Activated naive CD4-positive, alpha-beta T cell treated with anti-CD3 and anti-CD28 coated beads for 36 hours (primary cell): ENCODE results near the gene CABLES1. TPM values are rescaled to one million over a fixed set of nuclear protein-coding genes. Genes with fewer than 3 reads are reported as not detected.

Experiments
- CTCF ChIA-PET: fragments of 350-600 bp; sonication (Branson Sonifier 250); formaldehyde crosslinking; loops from one replicate; lab custom pipeline; 2021; ENCODE audit warnings: antibody characterized with exemption; lab: Charles Lee
- DNase-seq: peaks from one replicate; pipeline ENCODE4 v3.0.0-alpha.2; 2020
- H3K27ac Mint-ChIP-seq: one replicate; pipeline ENCODE4 v1.8.0; 2021; ENCODE audit warnings: mild to moderate bottlenecking, mixed read lengths
- H3K27me3 Mint-ChIP-seq: one replicate; pipeline ENCODE4 v1.8.0; 2021; ENCODE audit warnings: low read depth, mixed read lengths
- H3K36me3 Mint-ChIP-seq: one replicate; pipeline ENCODE4 v1.8.0; 2021; ENCODE audit warnings: low read depth, mixed read lengths
- H3K4me1 Mint-ChIP-seq: one replicate; pipeline ENCODE4 v1.8.0; 2021; ENCODE audit warnings: low read depth, mixed read lengths
- H3K4me3 Mint-ChIP-seq: one replicate; pipeline ENCODE4 v1.8.0; 2021; ENCODE audit warnings: mild to moderate bottlenecking, moderate library complexity, mixed read lengths
- H3K9me3 Mint-ChIP-seq: one replicate; pipeline ENCODE4 v1.8.0; 2021; ENCODE audit warnings: mixed read lengths
- intact Hi-C: fragments of 100-400 bp; cut with micrococcal nuclease; formaldehyde crosslinking; loops from one replicate; pipeline ENCODE4 v1.15.1; 2023
- total RNA-seq, 2 experiments: library from RNA; stranded (reverse); gene quantifications; one replicate each; pipeline ENCODE4 v1.2.3, GENCODE V29; 2021

The CABLES1 gene
- total RNA-seq, 2 experiments from 2014 or later = 0.12 to 0.38 TPM

DNA sequence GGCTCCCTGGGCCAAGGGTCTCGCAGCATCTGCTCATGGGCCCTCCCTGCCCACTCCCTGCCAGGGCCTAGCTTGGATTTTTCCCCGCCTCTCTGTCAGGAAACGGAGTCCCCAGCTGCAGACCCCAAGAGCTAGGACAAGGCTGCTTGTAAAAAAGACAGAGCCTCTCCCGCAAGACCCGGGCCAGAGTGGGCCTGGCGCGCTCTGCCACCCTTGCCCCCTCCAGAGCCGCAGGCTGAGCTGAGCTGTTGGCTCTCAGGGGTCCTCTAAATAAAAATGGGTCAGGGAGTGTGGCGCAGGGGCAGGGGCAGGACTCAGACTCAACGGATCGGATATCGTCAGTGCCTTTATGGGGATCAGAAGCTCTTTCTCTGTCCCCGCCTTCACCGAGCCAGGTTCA lies 112.6 kb downstream of the CABLES1 start:
- DNase-seq = no peak
- intact Hi-C loops = no loop called here
- no peaks in the 10 kb centered on the region for H3K27me3 Mint-ChIP-seq
- no peaks in the 10 kb centered on the region for H3K9me3 Mint-ChIP-seq
- no peak overlapping the region for H3K4me3 Mint-ChIP-seq
- H3K4me1 Mint-ChIP-seq = no peaks in the 10 kb centered on the region
- CTCF ChIA-PET = interaction anchor here (1.4 kb wide), 1 partner anchor 164 kb away, joined by 4 read pairs; no protein-coding TSS in a partner anchor
- no peak overlapping the region for H3K27ac Mint-ChIP-seq
- no peaks in the 10 kb centered on the region for H3K36me3 Mint-ChIP-seq

DNA sequence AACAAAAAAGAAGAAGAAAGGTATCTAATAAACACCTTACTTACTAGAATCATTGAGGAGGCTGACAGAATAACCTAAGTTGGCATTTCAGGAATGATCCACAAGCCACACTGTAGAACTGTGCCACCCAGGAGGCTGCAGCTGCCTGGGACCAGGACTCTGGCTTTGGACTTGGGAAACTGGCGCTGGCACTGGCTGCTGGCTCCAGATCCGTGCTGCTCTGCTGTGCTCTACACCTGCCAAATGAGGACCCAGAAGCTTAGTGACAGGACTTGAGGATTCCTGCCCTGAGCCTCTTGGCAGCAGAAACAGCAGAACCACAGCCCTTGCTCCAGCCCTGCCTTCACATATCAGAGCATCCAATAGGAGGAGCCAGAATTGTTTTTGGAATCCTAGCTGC lies 113.5 kb downstream of the CABLES1 start:
- no peak for DNase-seq
- CTCF ChIA-PET = interaction anchor here (0.9 kb wide), 1 partner anchor 13 kb away, joined by 3 read pairs; no protein-coding TSS in a partner anchor
- intact Hi-C loops = no loop called here

DNA sequence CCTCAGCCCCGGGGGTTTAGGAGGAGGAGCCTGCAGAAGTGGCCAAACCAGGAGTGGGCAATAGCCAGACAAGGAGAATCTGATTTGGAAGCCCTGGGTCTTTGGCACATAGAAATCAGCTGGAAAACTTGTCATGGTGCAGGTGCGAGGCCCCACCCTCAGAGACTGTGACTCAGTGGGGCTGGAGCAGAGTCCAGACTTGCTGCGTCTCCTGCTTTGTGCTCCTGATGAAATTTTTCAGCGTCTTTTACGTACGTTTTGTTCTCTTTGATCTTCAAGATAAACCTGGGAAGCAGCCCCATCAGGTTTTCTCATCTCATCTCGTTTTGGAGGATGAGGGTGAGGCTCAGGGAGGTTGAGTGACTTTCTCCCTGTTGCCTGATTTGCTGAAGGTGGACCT lies 114.1 kb downstream of the CABLES1 start:
- CTCF ChIA-PET = interaction anchor here (0.9 kb wide), 1 partner anchor 13 kb away, joined by 3 read pairs; no protein-coding TSS in a partner anchor
- H3K4me3 Mint-ChIP-seq = no peak overlapping the region
- no peak overlapping the region for H3K27ac Mint-ChIP-seq
- H3K36me3 Mint-ChIP-seq = no peaks in the 10 kb centered on the region
- no peaks in the 10 kb centered on the region for H3K9me3 Mint-ChIP-seq
- DNase-seq = no peak
- no peaks in the 10 kb centered on the region for H3K27me3 Mint-ChIP-seq
- intact Hi-C loops = no loop called here
- H3K4me1 Mint-ChIP-seq = no peaks in the 10 kb centered on the region

More for the DNA sequence above, 113.5 kb downstream of the CABLES1 start:
- no peak overlapping the region for H3K27ac Mint-ChIP-seq
- no peaks in the 10 kb centered on the region for H3K36me3 Mint-ChIP-seq
- no peak overlapping the region for H3K4me3 Mint-ChIP-seq
- no peaks in the 10 kb centered on the region for H3K4me1 Mint-ChIP-seq
- no peaks in the 10 kb centered on the region for H3K9me3 Mint-ChIP-seq
- H3K27me3 Mint-ChIP-seq = no peaks in the 10 kb centered on the region

DNA sequence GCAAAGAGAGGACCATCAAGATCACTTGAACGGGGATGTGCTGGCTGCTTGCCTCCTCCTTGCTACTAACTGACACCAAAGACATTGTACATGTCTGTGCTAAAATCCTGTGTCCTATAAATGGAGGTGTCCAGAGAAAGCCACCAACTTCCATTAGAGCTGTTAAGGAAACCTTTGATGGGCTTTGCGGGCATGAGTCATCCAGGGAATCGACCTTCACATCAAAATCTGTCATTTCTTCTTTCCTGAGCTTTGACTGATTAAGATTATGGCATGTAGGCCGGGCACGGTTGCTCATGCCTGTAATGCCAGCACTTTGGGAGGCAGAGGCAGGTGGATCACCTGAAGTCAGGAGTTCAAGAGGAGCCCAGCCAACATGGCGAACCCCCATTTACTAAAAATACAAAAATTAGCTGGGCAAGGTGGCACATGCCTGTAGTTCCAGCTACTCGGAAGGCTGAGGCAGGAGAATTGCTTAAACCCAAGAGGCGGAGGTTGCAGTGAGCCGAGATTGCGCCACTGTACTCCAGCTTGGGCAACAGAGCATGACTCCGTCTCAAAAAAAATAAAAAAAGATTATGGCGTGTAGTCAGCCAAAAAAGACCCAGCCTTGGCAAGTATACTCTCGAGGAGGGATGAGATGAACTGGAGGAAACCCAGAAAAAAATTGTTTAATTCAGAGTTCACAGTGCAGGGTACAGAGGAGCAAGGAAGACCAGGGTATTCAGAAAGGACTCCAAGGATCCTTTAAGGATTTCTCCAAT lies 115.8 kb downstream of the CABLES1 start:
- no peak overlapping the region for H3K27ac Mint-ChIP-seq
- intact Hi-C loops = no loop called here
- CTCF ChIA-PET = interaction anchor here (0.6 to 0.7 kb wide), 3 partner anchors 16 to 158 kb away, joined by 3 to 5 read pairs (median 4); no protein-coding TSS in a partner anchor

DNA sequence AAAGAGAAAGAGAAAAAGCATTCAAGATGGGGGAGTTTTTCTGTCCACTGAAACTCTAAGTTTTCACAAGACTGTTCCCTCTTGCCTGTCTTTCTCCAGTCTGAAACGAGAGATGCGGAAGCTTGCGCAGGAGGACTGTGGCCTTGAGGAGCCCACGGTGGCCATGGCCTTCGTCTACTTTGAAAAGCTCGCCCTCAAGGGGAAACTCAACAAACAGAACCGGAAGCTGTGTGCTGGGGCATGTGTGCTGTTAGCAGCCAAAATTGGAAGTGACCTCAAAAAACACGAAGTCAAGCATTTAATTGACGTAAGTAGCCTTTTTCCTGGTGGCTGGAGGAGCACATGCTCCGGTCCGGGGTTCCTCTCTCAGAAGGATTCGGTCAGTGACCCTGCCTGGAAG lies 118.3 kb downstream of the CABLES1 start:
- H3K4me1 Mint-ChIP-seq = peaks cover 10% of the 10 kb centered on the region
- intact Hi-C loops = no loop called here
- CTCF ChIA-PET = interaction anchor here (0.7 kb wide), 1 partner anchor 158 kb away, joined by 3 read pairs; no protein-coding TSS in a partner anchor
- H3K27ac Mint-ChIP-seq = no peak overlapping the region
- H3K4me3 Mint-ChIP-seq = no peak overlapping the region
- no peaks in the 10 kb centered on the region for H3K9me3 Mint-ChIP-seq
- H3K36me3 Mint-ChIP-seq = no peaks in the 10 kb centered on the region
- H3K27me3 Mint-ChIP-seq = no peaks in the 10 kb centered on the region
- DNase-seq = no peak

More for the DNA sequence above, 115.8 kb downstream of the CABLES1 start:
- H3K27me3 Mint-ChIP-seq = no peaks in the 10 kb centered on the region
- H3K36me3 Mint-ChIP-seq = no peaks in the 10 kb centered on the region
- H3K4me3 Mint-ChIP-seq = no peak overlapping the region
- DNase-seq = no peak
- H3K4me1 Mint-ChIP-seq = no peaks in the 10 kb centered on the region
- no peaks in the 10 kb centered on the region for H3K9me3 Mint-ChIP-seq

DNA sequence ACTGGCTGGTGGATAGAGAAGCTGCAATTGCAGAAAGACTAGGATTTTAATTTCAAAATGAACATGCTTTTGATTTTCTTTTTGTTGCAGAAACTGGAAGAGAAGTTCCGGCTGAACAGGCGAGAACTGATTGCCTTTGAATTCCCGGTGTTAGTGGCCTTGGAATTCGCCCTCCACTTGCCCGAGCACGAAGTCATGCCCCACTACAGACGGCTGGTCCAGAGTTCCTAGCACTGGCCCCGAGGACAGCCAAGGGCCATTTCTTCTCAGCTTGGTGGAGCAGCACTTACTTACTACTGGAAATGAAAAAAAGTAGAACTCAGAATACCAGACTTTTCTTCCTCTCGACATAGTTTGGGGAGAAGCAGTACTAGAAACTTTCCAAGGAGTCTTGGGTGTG lies 121.9 kb downstream of the CABLES1 start:
- Mint-ChIP-seq H3K27me3 (no peaks in the 10 kb centered on the region), H3K4me1 (peaks cover 35% of the 10 kb centered on the region), H3K36me3 (no peaks in the 10 kb centered on the region), H3K9me3 (no peaks in the 10 kb centered on the region), H3K27ac (no peak overlapping the region), H3K4me3 (no peak overlapping the region)
- intact Hi-C loops = no loop called here
- DNase-seq = no peak
- CTCF ChIA-PET = no interaction called here

DNA sequence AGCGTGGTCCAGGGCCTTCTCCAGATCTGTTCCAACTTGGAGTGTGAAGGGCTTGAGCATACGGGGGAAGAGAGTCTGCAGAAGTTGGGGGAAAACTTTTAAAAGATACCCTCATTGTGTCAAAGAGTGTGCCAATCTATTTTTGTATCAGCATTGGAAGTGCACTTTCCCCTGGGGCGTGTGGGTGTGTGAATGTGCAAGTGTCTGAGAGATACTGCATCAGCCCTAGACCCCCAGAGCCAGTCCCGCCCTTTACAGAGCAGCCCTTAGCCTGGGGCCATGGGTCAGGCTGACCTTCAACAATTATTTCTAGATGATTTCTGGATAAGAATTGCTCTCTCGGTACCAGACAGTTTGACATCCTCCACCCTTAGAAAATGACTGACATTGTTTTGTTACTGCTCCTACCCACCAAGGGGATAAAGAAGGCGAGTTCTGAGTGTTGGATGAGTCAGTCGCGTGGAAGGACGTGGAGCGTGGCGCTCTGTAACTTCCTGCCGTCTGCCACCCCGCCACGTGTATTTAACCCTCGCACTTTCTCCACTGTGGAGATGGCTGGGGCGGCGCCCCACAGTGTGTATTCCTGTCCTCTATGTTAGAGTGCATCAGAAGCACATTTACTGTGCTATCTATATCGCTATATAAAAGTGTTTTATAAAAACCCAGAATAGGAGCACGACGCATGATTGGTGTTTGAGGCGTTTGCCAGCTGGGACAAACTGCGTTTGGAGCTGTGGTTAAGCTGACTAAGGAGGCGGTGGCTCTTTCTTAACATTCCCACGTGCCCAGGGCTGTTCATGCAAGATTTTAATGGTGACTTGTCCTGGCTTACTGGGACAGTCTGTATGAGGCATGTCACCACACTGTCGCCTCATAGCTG lies 122.6 kb downstream of the CABLES1 start:
- Mint-ChIP-seq H3K4me3 (no peak overlapping the region), H3K9me3 (no peaks in the 10 kb centered on the region), H3K27ac (no peak overlapping the region), H3K4me1 (peaks cover 35% of the 10 kb centered on the region), H3K36me3 (no peaks in the 10 kb centered on the region), H3K27me3 (no peaks in the 10 kb centered on the region)
- no peak for DNase-seq
- CTCF ChIA-PET = no interaction called here
- intact Hi-C loops = loop anchor here (1.0 kb wide), 1 partner anchor 27 kb away; no protein-coding TSS in a partner anchor

DNA sequence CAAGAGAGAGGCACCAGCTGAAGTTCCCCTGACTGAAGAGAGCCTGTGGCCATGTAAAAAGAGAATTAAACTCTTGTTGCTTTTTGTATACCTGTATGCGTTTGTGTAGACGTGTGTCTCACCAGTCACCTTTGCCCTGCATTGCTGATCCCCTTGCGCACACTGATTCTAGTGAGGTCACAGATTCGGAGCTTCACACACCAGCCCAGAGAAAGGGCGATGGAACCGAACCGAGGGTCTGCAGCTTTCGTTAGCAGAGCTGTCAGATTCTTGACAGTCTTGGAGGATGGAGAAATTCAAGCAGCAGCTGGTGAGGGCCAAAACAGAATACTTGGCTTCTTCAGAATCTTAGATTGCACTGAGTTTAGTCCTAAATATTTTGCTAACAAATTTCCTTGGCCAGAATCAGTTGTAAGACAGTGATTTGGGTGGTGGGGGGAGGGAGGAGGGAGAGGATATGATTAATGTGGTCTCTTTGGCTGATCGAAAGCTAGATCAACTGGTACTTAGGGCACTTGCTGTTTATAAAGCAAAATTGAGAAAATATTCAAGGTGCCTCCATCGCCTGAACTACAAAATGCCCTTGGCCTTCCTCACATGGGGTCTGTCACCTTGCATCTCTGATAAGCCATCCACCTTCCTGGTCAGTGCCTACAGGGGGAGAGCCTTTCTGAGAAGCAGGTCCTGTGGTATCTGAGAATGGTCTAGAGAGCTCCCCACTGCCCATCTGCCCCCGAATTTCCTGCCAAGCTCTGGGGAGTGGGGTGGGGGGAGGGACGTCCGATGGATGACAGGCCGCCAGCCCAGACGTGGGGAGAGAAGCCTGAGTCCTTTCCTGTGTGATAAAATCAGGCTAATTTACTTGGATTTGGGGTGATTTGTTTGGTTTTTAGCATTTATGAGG lies 123.5 kb downstream of the CABLES1 start:
- H3K27ac Mint-ChIP-seq = no peak overlapping the region
- H3K27me3 Mint-ChIP-seq = no peaks in the 10 kb centered on the region
- no peaks in the 10 kb centered on the region for H3K36me3 Mint-ChIP-seq
- no peak for DNase-seq
- peaks cover 35% of the 10 kb centered on the region for H3K4me1 Mint-ChIP-seq
- CTCF ChIA-PET = no interaction called here
- no peaks in the 10 kb centered on the region for H3K9me3 Mint-ChIP-seq
- H3K4me3 Mint-ChIP-seq = peak overlapping the region; percentile 34
- intact Hi-C loops = loop anchor here (1.0 kb wide), 1 partner anchor 28 kb away; no protein-coding TSS in a partner anchor

DNA sequence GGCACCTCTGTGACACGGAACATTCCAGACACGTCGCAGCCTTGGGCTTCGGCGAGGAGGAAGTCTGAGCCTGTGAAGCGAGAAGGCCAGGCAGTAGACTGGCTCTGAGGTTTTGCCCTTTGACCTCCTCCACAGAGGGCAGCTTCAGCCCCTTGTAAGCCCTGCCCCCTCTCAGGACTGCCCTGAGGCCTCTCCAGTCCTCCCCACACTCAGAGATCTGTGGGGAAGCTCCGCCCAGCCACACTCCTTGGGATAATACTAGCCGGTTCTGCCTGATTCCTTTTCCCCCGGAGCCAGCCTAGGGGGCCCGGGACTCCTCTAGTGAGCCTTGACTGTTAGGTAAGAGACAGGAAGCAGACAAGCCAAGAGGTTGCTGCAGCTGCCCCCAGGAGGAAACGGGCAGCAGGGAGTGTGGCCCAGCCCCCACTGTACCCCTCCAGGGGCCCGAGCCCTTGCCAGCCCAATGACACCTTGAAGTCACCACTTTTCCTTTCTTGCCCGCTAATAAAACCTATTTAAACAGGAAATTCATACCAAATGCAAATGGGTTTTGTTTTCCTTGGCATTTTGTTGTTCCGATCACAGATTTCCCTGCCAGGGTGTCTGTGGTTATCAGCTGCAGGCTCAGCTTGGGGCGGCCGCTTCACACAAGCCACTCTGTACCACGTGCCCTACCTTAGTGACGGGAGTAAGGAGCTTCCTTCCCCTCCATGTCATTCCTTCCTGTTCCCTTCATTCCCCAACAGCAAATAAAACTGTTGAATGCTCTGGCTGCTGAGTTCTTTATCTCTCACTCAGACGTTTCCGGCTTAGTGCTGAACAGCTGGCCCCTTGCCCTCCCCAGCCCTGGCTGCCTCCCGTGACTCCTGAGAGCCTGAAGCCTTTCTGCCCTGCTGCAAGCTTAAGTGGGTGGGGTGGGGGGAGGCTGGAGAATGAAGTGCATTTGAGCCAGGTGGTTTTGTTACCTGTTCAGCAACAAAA lies 124.7 kb downstream of the CABLES1 start:
- Mint-ChIP-seq H3K36me3 (no peaks in the 10 kb centered on the region), H3K4me3 (peak overlapping the region; percentile 34), H3K27me3 (no peaks in the 10 kb centered on the region), H3K4me1 (peaks cover 35% of the 10 kb centered on the region), H3K9me3 (no peaks in the 10 kb centered on the region), H3K27ac (peak overlapping the region; percentile 61)
- peak; percentile 43 for DNase-seq
- CTCF ChIA-PET = interaction anchor here (1.4 kb wide), 1 partner anchor 128 kb away, joined by 4 read pairs; no protein-coding TSS in a partner anchor
- intact Hi-C loops = loop anchor here (10.0 kb wide), 1 partner anchor 245 kb away; the partner anchor contains the start of gene RMC1

DNA sequence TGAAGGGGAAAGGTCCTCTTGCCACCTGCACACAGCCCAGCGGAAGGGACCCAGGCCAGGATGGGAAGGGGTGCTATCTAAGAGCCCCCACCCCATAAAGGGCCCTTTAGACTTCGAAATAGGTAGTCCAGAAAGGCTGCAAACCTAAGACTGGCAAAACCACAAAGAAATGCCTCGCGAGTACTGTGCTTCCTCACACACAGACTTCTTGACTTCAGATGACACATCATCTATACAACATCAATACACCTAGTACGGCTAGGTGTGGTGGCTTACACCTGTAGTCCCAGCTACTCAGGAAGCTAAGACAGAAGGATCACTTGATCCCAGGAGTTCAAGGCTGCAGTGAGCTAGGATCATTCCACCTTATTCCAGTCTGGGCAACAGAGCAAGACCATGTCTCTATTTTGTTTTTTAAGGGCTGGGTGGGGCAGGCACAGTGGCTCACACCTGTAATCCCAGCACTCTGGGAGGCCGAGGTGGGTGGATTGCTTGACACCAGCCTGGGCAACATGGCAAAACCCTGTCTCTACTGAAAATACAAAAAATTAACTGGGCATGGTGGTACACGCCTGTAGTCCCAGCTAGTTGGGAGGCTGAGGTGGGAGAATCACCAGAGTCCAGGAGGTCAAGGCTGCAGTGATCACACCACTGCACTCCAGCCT lies 125.8 kb downstream of the CABLES1 start:
- Mint-ChIP-seq H3K4me1 (peaks cover 35% of the 10 kb centered on the region), H3K36me3 (no peaks in the 10 kb centered on the region), H3K27ac (no peak overlapping the region), H3K4me3 (no peak overlapping the region), H3K9me3 (no peaks in the 10 kb centered on the region), H3K27me3 (no peaks in the 10 kb centered on the region)
- CTCF ChIA-PET = interaction anchor here (1.4 kb wide), 1 partner anchor 129 kb away, joined by 4 read pairs; no protein-coding TSS in a partner anchor
- intact Hi-C loops = loop anchor here (10.0 kb wide), 1 partner anchor 244 kb away; the partner anchor contains the start of gene RMC1
- DNase-seq = no peak
